Left ventricle myocardium inferior (tissue), 1 donor: ENCODE results near the gene DLST. TPM values are rescaled to one million over a fixed set of nuclear protein-coding genes. Genes with fewer than 3 reads are reported as not detected.

Experiments used
- DNase-seq: peaks from one replicate; pipeline ENCODE4 v3.0.0-alpha.2; 2020
- H3K27ac ChIP-seq: fragments of 200-600 bp; replicated peaks from 2 replicates; pipeline ENCODE4 v1.8.0; 2021
- H3K27me3 ChIP-seq: fragments of 200-600 bp; 2 replicates; pipeline ENCODE4 v1.8.0; 2021; ENCODE audit warnings: low read depth
- H3K36me3 ChIP-seq: fragments of 200-600 bp; 2 replicates; pipeline ENCODE4 v1.8.0; 2021
- H3K4me1 ChIP-seq: fragments of 200-600 bp; 2 replicates; pipeline ENCODE4 v1.8.0; 2021
- H3K4me3 ChIP-seq: fragments of 200-600 bp; 2 replicates; pipeline ENCODE4 v1.8.0; 2021; ENCODE audit warnings: mild to moderate bottlenecking, moderate library complexity
- H3K9me3 ChIP-seq: fragments of 200-600 bp; replicated peaks from 2 replicates; pipeline ENCODE4 v1.8.0; 2021
- CTCF ChIP-seq: fragments of 200-600 bp; IDR thresholded peaks from 2 replicates; pipeline ENCODE4 v1.8.0; 2021; ENCODE audit warnings: antibody characterized with exemption, mild to moderate bottlenecking, borderline replicate concordance
- intact Hi-C: fragments of 100-400 bp; cut with micrococcal nuclease; formaldehyde crosslinking; loops from one replicate; pipeline ENCODE4 v1.11.0; 2022
- total RNA-seq: library from RNA; stranded (reverse); fragmentation: NEBNext Ultra II Directional; extraction: Animal tissue kit (Norgen Biotek cat#: 25700); gene quantifications from one replicate; pipeline ENCODE4 v1.2.1, GENCODE V29; 2021
- donor health status: DM: no; HTN: yes; CAD: no; lungs with severe emphysema.

Gene DLST
- total RNA-seq, 1 donor from 2014 or later: 230 TPM

GRCh38 chr14:74947353-74948227 lies 65.9 kb downstream of the DLST start:
- no peak for TF ChIP-seq CTCF
- Histone ChIP-seq H3K4me3 (no peak overlapping the region), H3K9me3 (no peaks in the 10 kb centered on the region), H3K4me1 (peaks cover 57% of the 10 kb centered on the region), H3K27ac (peak overlapping the region; percentile 42), H3K36me3 (no peaks in the 10 kb centered on the region), H3K27me3 (no peaks in the 10 kb centered on the region)
- intact Hi-C loops: loop anchor here (10.0 kb wide), 1 partner anchor 117 kb away; the partner anchor contains the start of genes ACYP1 and ZC2HC1C
- DNase-seq: no peak

- no peaks in the 10 kb centered on the region for H3K36me3 ChIP-seq
- DNase-seq: no peak
- no peak overlapping the region for H3K27ac ChIP-seq
- no peaks in the 10 kb centered on the region for H3K9me3 ChIP-seq
- no peak overlapping the region for H3K4me3 ChIP-seq
- intact Hi-C loops: loop anchor here (10.0 kb wide), 1 partner anchor 116 kb away; the partner anchor contains the start of genes ACYP1 and ZC2HC1C
- H3K4me1 ChIP-seq: peaks cover 58% of the 10 kb centered on the region
- TF ChIP-seq CTCF: no peak
- no peaks in the 10 kb centered on the region for H3K27me3 ChIP-seq
Measured at GRCh38 chr14:74948228-74949175, 66.8 kb downstream of the DLST start.

GRCh38 chr14:74949191-74949601 lies 67.5 kb downstream of the DLST start:
- Histone ChIP-seq H3K36me3 (no peaks in the 10 kb centered on the region), H3K27ac (no peak overlapping the region), H3K4me1 (peaks cover 65% of the 10 kb centered on the region), H3K9me3 (no peaks in the 10 kb centered on the region), H3K4me3 (no peak overlapping the region), H3K27me3 (no peaks in the 10 kb centered on the region)
- DNase-seq: no peak
- intact Hi-C loops: loop anchor here (10.0 kb wide), 1 partner anchor 116 kb away; the partner anchor contains the start of genes ACYP1 and ZC2HC1C
- no peak for TF ChIP-seq CTCF

GRCh38 chr14:74949859-74950573 lies 68.3 kb downstream of the DLST start:
- H3K4me1 ChIP-seq: peaks cover 73% of the 10 kb centered on the region
- no peaks in the 10 kb centered on the region for H3K36me3 ChIP-seq
- intact Hi-C loops: loop anchor here (10.0 kb wide), 1 partner anchor 115 kb away; the partner anchor contains the start of genes ACYP1 and ZC2HC1C
- H3K27me3 ChIP-seq: no peaks in the 10 kb centered on the region
- no peak for TF ChIP-seq CTCF
- no peak for DNase-seq
- H3K27ac ChIP-seq: peak overlapping the region; percentile 17
- H3K4me3 ChIP-seq: no peak overlapping the region
- no peaks in the 10 kb centered on the region for H3K9me3 ChIP-seq
